CD4-positive, alpha-beta T cell (primary cell): ENCODE results near the gene CGNL1. TPM values are rescaled to one million over a fixed set of nuclear protein-coding genes. Genes with fewer than 3 reads are reported as not detected.

Source experiments
- ATAC-seq: fragments of 200-7000 bp; cut with Tn5 transposase; one replicate; pipeline ENCODE4 v1.10.0; 2022; ENCODE audit warnings: mild to moderate bottlenecking; ENCODE audit not compliant: poor library complexity
- CTCF ChIA-PET: fragments of 350-600 bp; sonication (Branson Sonifier 250); formaldehyde crosslinking; loops from one replicate; lab custom pipeline; 2021; ENCODE audit warnings: antibody characterized with exemption, inconsistent platforms; lab: Charles Lee
- POLR2A ChIA-PET: fragments of 350-600 bp; sonication (Branson Sonifier 250); formaldehyde crosslinking; loops from one replicate; lab custom pipeline; 2021; ENCODE audit warnings: antibody characterized with exemption, inconsistent platforms; lab: Charles Lee
- DNase-seq, 14 experiments: peaks; one replicate each; pipeline ENCODE4 v3.0.0-alpha.2; 2013 to 2020; ENCODE audit warnings: mixed read lengths in 2 of 14
- H3K27ac ChIP-seq, 2 donors: one replicate each; pipeline versions ENCODE4 v1.5.1 to v1.7.0; 2013; ENCODE audit warnings: low read length in 2 of 2, low read depth in 1 of 2, mild to moderate bottlenecking in 1 of 2
- H3K27me3 ChIP-seq, 2 experiments: 1 replicate in 1 of 2; 2 replicates in 1 of 2; pipeline versions ENCODE4 v1.6.1 to v1.7.0; 2013; ENCODE audit warnings: low read length in 2 of 2, control low read depth in 1 of 2, mild to moderate bottlenecking in 1 of 2, moderate library complexity in 1 of 2; ENCODE audit not compliant: insufficient read depth in 2 of 2, control insufficient read depth in 1 of 2
- H3K36me3 ChIP-seq: one replicate; pipeline ENCODE4 v1.6.1; 2013; ENCODE audit warnings: low read length, control low read depth; ENCODE audit not compliant: insufficient read depth
- H3K4me1 ChIP-seq: one replicate; pipeline ENCODE4 v1.6.1; 2013; ENCODE audit warnings: low read length, control low read depth; ENCODE audit not compliant: insufficient read depth
- H3K4me3 ChIP-seq: one replicate; pipeline ENCODE4 v1.5.1; 2013; ENCODE audit warnings: mild to moderate bottlenecking, low read length, moderate library complexity
- H3K9me3 ChIP-seq, 2 experiments: 1 replicate in 1 of 2; 2 replicates in 1 of 2; pipeline versions ENCODE4 v1.6.1 to v1.7.0; 2013; ENCODE audit warnings: low read length in 2 of 2, mild to moderate bottlenecking in 2 of 2, control low read depth in 1 of 2, moderate library complexity in 1 of 2; ENCODE audit not compliant: control insufficient read depth in 1 of 2, insufficient read depth in 1 of 2
- H3K27ac Mint-ChIP-seq: one replicate; pipeline ENCODE4 v1.8.0; 2020; ENCODE audit warnings: mixed read lengths
- H3K27me3 Mint-ChIP-seq: one replicate; pipeline ENCODE4 v1.8.0; 2021; ENCODE audit warnings: mixed read lengths
- H3K36me3 Mint-ChIP-seq: one replicate; pipeline ENCODE4 v1.8.0; 2021; ENCODE audit warnings: low read depth, mixed read lengths
- H3K4me1 Mint-ChIP-seq: one replicate; pipeline ENCODE4 v1.8.0; 2021; ENCODE audit warnings: low read depth, mixed read lengths
- H3K4me3 Mint-ChIP-seq: one replicate; pipeline ENCODE4 v1.8.0; 2020; ENCODE audit warnings: mild to moderate bottlenecking, mixed read lengths
- H3K9me3 Mint-ChIP-seq: one replicate; pipeline ENCODE4 v1.8.0; 2020; ENCODE audit warnings: mixed read lengths
- intact Hi-C, 2 experiments: fragments of 100-400 bp; cut with DNase I in 1 of 2; cut with micrococcal nuclease in 1 of 2; formaldehyde crosslinking; loops; one replicate each; pipeline versions ENCODE4 v1.15.1 to v1.9.0; 2023 to 2025; cut with DNase I, micrococcal nuclease
- total RNA-seq, 174 experiments: library from RNA in 2 of 174; stranded (reverse) in 2 of 174; gene quantifications; one replicate each; pipeline ENCODE4 v1.2.3 and lab custom pipeline; 2021 to 2026
- TF ChIP-seq, protein P1 (sequence below): fragments of 200-600 bp; IDR thresholded peaks from one replicate; pipeline ENCODE4 v1.8.0; 2022; ENCODE audit warnings: antibody characterized with exemption, mild to moderate bottlenecking

Gene CGNL1
- total RNA-seq, 2 experiments from 2014 or later = not detected

DNA sequence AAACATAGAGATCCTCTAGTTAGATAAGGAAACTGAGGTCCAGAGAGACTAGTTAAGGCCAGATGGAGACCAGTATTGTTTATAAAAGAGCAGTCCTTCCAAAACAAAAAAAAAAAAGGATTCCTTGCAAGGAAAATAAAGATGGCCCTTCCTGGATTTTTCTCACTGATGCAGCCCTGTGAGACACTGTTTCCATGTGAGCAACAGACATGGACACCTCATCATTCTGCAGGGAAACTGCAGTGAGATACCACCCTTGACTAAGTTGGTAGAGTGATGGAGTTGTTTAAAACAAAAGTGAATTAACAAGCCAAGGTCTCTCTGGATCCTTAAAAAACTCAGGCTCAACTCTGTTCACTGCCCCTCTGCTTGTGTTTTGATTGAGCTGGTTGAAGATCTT, 149.8 kb downstream of the CGNL1 start:
- Histone ChIP-seq H3K9me3 (no peaks in the 10 kb centered on the region), H3K27me3 (peaks cover 0 to 5% of the 10 kb centered on the region in 2 experiments), H3K4me3 (no peak overlapping the region), H3K4me1 (no peaks in the 10 kb centered on the region), H3K27ac (no peak overlapping the region), H3K36me3 (no peaks in the 10 kb centered on the region)
- no peak for ATAC-seq
- POLR2A ChIA-PET = no interaction called here
- TF ChIP-seq, protein P1, sequence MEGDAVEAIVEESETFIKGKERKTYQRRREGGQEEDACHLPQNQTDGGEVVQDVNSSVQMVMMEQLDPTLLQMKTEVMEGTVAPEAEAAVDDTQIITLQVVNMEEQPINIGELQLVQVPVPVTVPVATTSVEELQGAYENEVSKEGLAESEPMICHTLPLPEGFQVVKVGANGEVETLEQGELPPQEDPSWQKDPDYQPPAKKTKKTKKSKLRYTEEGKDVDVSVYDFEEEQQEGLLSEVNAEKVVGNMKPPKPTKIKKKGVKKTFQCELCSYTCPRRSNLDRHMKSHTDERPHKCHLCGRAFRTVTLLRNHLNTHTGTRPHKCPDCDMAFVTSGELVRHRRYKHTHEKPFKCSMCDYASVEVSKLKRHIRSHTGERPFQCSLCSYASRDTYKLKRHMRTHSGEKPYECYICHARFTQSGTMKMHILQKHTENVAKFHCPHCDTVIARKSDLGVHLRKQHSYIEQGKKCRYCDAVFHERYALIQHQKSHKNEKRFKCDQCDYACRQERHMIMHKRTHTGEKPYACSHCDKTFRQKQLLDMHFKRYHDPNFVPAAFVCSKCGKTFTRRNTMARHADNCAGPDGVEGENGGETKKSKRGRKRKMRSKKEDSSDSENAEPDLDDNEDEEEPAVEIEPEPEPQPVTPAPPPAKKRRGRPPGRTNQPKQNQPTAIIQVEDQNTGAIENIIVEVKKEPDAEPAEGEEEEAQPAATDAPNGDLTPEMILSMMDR = no peak
- CTCF ChIA-PET = interaction anchor here (0.9 to 2.3 kb wide), 3 partner anchors 185 to 1035 kb away, joined by 3 to 5 read pairs (median 4); no protein-coding TSS in a partner anchor
- Mint-ChIP-seq H3K4me1 (no peaks in the 10 kb centered on the region), H3K27ac (no peak overlapping the region), H3K4me3 (no peak overlapping the region), H3K9me3 (no peaks in the 10 kb centered on the region), H3K27me3 (peaks cover 7% of the 10 kb centered on the region), H3K36me3 (no peaks in the 10 kb centered on the region)
- no peak for DNase-seq
- intact Hi-C loops = loop anchor here (2.0 to 5.0 kb wide), 4 partner anchors 379 to 1029 kb away; no protein-coding TSS in a partner anchor

DNA sequence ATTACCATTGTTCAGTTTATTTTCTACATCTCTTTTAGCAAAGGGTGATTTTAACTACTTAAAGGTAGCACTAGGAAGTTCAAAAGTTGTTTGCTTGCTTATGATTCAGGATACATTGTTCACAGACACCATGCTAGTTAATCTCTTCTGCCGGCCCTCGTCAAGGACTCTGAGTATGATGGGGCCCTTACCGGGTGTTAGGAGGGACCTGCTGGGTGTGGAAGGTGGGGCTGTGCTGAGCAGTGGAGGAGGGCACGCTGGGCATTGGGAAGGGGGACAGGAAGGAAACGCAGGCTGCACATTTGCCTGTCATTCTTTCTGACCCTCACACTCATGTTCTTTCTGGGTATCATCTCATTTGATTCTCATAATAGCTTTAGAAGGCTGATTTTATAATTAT, 150.3 kb downstream of the CGNL1 start:
- ATAC-seq = no peak

DNA sequence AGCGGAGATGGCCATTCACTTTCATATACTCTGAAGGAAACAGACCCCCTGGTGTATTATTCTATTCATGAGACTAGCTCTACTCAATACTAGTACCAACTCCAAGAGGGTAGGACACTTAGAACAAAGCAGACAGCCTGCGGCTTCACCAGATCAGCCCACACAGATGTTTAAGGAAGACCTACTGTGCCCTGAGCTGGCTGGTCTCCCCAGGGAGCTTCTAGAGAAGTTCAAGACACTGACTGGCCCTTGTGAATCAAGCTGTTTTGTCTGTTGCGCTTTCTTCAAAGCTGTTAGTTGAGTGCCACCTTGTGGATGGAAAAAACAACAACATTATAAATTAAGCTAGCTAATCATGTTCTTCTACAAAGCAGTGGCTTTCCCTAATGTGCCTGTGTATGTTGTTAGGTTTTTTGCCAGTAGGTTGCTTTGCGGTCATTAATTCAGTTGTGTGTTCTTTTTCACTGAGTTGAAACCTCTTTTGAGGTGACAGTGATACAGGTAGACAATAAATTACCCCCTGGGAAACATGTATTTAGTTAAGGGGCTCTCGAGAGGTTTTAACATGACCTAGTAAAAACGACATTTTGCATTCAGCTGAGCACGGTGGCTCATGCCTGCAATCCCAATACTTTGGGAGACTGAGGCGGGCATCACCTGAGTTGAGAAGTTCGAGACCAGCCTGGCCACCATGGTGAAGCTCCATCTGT, 151.2 kb downstream of the CGNL1 start:
- TF ChIP-seq, protein P1 = peak; percentile 49
- Mint-ChIP-seq H3K36me3 (no peaks in the 10 kb centered on the region), H3K4me3 (no peak overlapping the region), H3K9me3 (no peaks in the 10 kb centered on the region), H3K27me3 (peaks cover 7% of the 10 kb centered on the region), H3K27ac (no peak overlapping the region), H3K4me1 (no peaks in the 10 kb centered on the region)
- peak in 4 of 14 experiments; percentile 10 to 60 (median 48) for DNase-seq
- Histone ChIP-seq H3K27me3 (peaks cover 0 to 5% of the 10 kb centered on the region in 2 experiments), H3K27ac (no peak overlapping the region), H3K36me3 (no peaks in the 10 kb centered on the region), H3K4me1 (no peaks in the 10 kb centered on the region), H3K9me3 (no peaks in the 10 kb centered on the region), H3K4me3 (no peak overlapping the region)
- ATAC-seq = no peak
- CTCF ChIA-PET = interaction anchor here (0.8 to 2.3 kb wide), 6 partner anchors 8 to 1037 kb away, joined by 3 to 5 read pairs (median 4); no protein-coding TSS in a partner anchor
- intact Hi-C loops = loop anchor here (1.0 to 5.0 kb wide), 7 partner anchors 187 to 1036 kb away; no protein-coding TSS in a partner anchor
- POLR2A ChIA-PET = interaction anchor here (0.7 kb wide), 1 partner anchor 1031 kb away, joined by 4 read pairs; no protein-coding TSS in a partner anchor

More for the DNA sequence above, 150.3 kb downstream of the CGNL1 start:
- TF ChIP-seq, protein P1 = no peak
- Histone ChIP-seq H3K9me3 (no peaks in the 10 kb centered on the region), H3K4me3 (no peak overlapping the region), H3K27me3 (peaks cover 0 to 5% of the 10 kb centered on the region in 2 experiments), H3K4me1 (no peaks in the 10 kb centered on the region), H3K27ac (no peak overlapping the region), H3K36me3 (no peaks in the 10 kb centered on the region)
- intact Hi-C loops = loop anchor here (1.0 to 5.0 kb wide), 7 partner anchors 186 to 1035 kb away; no protein-coding TSS in a partner anchor
- DNase-seq = no peak
- Mint-ChIP-seq H3K9me3 (no peaks in the 10 kb centered on the region), H3K4me3 (no peak overlapping the region), H3K27me3 (peaks cover 7% of the 10 kb centered on the region), H3K36me3 (no peaks in the 10 kb centered on the region), H3K27ac (no peak overlapping the region), H3K4me1 (no peaks in the 10 kb centered on the region)
- ChIA-PET CTCF (interaction anchor here (0.9 to 2.3 kb wide), 3 partner anchors 186 to 1036 kb away, joined by 3 to 5 read pairs (median 4); no protein-coding TSS in a partner anchor), POLR2A (no interaction called here)
